Activated CD4-positive, alpha-beta T cell treated with anti-CD3 and anti-CD28 coated beads, Interleukin-2, amount 10 ng/mL, durations not matched to agents 7 days and 5 days (primary cell): ENCODE data around the gene MAML3. TPM values are rescaled to one million over a fixed set of nuclear protein-coding genes. Genes with fewer than 3 reads are reported as not detected.

Experiments
- CTCF ChIA-PET: fragments of 350-600 bp; sonication (Branson Sonifier 250); formaldehyde crosslinking; loops from one replicate; lab custom pipeline; 2021; ENCODE audit warnings: antibody characterized with exemption; lab: Charles Lee
- POLR2A ChIA-PET: fragments of 350-600 bp; sonication (Branson Sonifier 250); formaldehyde crosslinking; loops from one replicate; lab custom pipeline; 2021; ENCODE audit warnings: antibody characterized with exemption; lab: Charles Lee
- DNase-seq: peaks from one replicate; pipeline ENCODE4 v3.0.0-alpha.2; 2020
- H3K27ac Mint-ChIP-seq: one replicate; pipeline ENCODE4 v1.8.0; 2021; ENCODE audit warnings: mild to moderate bottlenecking, moderate library complexity, mixed read lengths
- H3K27me3 Mint-ChIP-seq: one replicate; pipeline ENCODE4 v1.8.0; 2021; ENCODE audit warnings: mixed read lengths
- H3K36me3 Mint-ChIP-seq: one replicate; pipeline ENCODE4 v1.8.0; 2021; ENCODE audit warnings: low read depth, mixed read lengths
- H3K4me1 Mint-ChIP-seq: one replicate; pipeline ENCODE4 v1.8.0; 2021; ENCODE audit warnings: mixed read lengths
- H3K4me3 Mint-ChIP-seq: one replicate; pipeline ENCODE4 v1.8.0; 2021; ENCODE audit warnings: mild to moderate bottlenecking, moderate library complexity, mixed read lengths
- H3K9me3 Mint-ChIP-seq: one replicate; pipeline ENCODE4 v1.8.0; 2021; ENCODE audit warnings: mixed read lengths
- total RNA-seq, 2 experiments: library from RNA; stranded (reverse); gene quantifications; one replicate each; pipeline ENCODE4 v1.2.3, GENCODE V29; 2021

MAML3 gene
- total RNA-seq, 2 experiments from 2014 or later = 2.0 to 2.2 TPM

DNA sequence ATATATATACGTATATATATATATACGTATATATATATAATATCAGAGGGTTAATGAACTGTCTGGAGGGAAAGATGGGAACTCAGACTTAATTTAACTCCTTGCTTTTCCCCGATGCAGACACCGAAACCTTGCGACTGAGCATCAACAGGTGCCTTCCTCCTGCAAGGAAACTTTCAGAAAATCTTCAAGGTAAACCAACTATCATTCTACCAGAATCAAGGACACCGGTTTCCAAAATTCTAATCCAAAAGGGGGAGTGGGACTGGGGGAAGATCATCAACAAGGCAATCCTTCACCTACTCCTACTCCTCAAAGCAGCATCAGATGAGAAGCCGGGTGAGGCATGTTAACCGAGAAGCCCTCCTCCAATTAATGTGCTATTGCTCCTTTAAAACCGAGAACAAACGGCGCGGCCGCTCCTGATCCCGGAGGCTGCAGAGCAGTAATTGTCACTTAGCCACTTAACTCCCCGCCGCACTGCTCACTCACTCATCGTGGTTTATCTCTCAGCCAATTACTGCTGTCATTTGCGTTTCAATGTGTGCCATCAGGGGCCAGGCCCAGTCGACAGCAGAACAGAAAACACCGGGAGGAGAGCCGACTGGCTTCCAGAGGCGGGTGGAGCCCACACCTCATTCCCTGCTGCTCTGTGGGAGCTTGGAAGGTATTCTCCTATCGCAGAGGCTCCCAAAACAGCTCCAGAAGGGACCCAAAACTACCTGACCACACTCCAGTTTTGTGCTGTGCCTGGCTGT, 61.7 kb downstream of the MAML3 start:
- Mint-ChIP-seq H3K4me3 (no peak overlapping the region), H3K4me1 (peaks cover 69% of the 10 kb centered on the region), H3K27me3 (peaks cover 10% of the 10 kb centered on the region), H3K36me3 (no peaks in the 10 kb centered on the region), H3K9me3 (no peaks in the 10 kb centered on the region), H3K27ac (peak overlapping the region; percentile 68)
- CTCF ChIA-PET = no interaction called here
- no peak for DNase-seq
- POLR2A ChIA-PET = no interaction called here

- ChIA-PET CTCF (interaction anchor here (0.6 kb wide), 1 partner anchor 57 kb away, joined by 3 read pairs; no protein-coding TSS in a partner anchor), POLR2A (no interaction called here)
Measured at GRCh38 chr4:140091305-140091704, 62.7 kb downstream of the MAML3 start.

DNA sequence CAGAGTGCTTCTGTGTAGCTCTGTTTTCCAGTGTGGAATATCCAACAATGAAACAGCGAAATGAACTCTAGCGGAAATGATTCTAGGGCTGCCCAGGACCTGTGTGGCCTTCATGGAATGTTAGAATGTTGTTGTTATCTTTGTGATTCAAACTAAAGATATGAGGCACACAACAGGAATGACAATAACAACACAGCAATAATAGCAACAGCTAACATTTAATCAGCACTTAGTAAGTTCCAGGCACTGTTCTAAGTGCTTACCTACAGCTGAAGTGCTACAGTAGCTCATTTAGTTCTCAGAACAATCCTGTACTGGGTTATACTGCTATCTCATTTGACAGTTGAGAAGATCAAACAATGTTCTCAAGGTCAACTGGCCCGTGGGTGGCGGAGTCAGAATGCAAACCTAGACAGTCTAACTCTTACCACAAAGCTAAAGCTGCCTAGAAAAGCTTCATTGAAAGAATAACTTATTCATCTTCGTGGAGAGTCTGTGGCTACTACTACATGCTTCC, 63.7 kb downstream of the MAML3 start:
- Mint-ChIP-seq H3K4me1 (peaks cover 49% of the 10 kb centered on the region), H3K27me3 (peaks cover 10% of the 10 kb centered on the region), H3K27ac (no peak overlapping the region), H3K9me3 (no peaks in the 10 kb centered on the region), H3K36me3 (no peaks in the 10 kb centered on the region), H3K4me3 (no peak overlapping the region)
- ChIA-PET POLR2A (no interaction called here), CTCF (interaction anchor here (0.9 to 1.2 kb wide), 2 partner anchors 12 to 20 kb away, joined by 3 read pairs; no protein-coding TSS in a partner anchor)
- DNase-seq = no peak

More at GRCh38 chr4:140091305-140091704, 62.7 kb downstream of the MAML3 start:
- H3K27ac Mint-ChIP-seq = no peak overlapping the region
- H3K4me3 Mint-ChIP-seq = no peak overlapping the region
- H3K36me3 Mint-ChIP-seq = no peaks in the 10 kb centered on the region
- peaks cover 10% of the 10 kb centered on the region for H3K27me3 Mint-ChIP-seq
- no peak for DNase-seq
- peaks cover 59% of the 10 kb centered on the region for H3K4me1 Mint-ChIP-seq
- no peaks in the 10 kb centered on the region for H3K9me3 Mint-ChIP-seq

GRCh38 chr4:140089216-140089615, 64.8 kb downstream of the MAML3 start:
- no peak overlapping the region for H3K4me3 Mint-ChIP-seq
- H3K9me3 Mint-ChIP-seq = no peaks in the 10 kb centered on the region
- ChIA-PET CTCF (interaction anchor here (1.6 to 1.9 kb wide), 2 partner anchors 12 to 59 kb away, joined by 4 read pairs; no protein-coding TSS in a partner anchor), POLR2A (no interaction called here)
- no peak for DNase-seq
- peaks cover 38% of the 10 kb centered on the region for H3K4me1 Mint-ChIP-seq
- H3K27me3 Mint-ChIP-seq = peaks cover 10% of the 10 kb centered on the region
- H3K36me3 Mint-ChIP-seq = no peaks in the 10 kb centered on the region
- H3K27ac Mint-ChIP-seq = no peak overlapping the region

GRCh38 chr4:140088323-140088967, 65.5 kb downstream of the MAML3 start:
- Mint-ChIP-seq H3K4me3 (no peak overlapping the region), H3K9me3 (no peaks in the 10 kb centered on the region), H3K4me1 (peaks cover 31% of the 10 kb centered on the region), H3K27me3 (peaks cover 10% of the 10 kb centered on the region), H3K36me3 (no peaks in the 10 kb centered on the region), H3K27ac (no peak overlapping the region)
- DNase-seq = no peak
- CTCF ChIA-PET = interaction anchor here (0.6 to 1.9 kb wide), 3 partner anchors 13 to 60 kb away, joined by 4 to 6 read pairs (median 4); no protein-coding TSS in a partner anchor
- POLR2A ChIA-PET = no interaction called here

DNA sequence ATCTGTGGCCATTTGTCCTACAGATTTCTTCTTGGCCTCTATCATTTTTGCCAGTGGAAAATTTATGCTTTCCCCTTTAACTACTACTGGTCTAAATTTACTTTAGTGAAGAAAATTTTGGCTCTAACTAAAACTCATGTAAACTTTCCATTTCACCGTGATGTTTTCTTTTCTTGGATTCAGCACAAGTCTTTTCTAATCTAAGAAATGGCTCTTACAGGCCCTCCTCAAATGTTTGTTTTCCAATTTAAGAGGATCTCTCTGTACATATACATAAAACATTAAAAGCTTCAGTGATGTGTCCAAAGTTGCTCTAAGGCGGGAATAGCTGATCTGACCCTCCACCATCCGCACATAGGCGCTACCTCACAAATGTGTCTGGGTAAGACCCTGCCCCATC, 68.1 kb downstream of the MAML3 start:
- ChIA-PET CTCF (interaction anchor here (1.2 to 2.1 kb wide), 3 partner anchors 8 to 10 kb away, joined by 3 to 6 read pairs (median 4); no protein-coding TSS in a partner anchor), POLR2A (no interaction called here)
- Mint-ChIP-seq H3K4me3 (no peak overlapping the region), H3K27ac (no peak overlapping the region), H3K36me3 (no peaks in the 10 kb centered on the region), H3K4me1 (peaks cover 14% of the 10 kb centered on the region), H3K27me3 (peaks cover 10% of the 10 kb centered on the region), H3K9me3 (no peaks in the 10 kb centered on the region)
- DNase-seq = no peak

DNA sequence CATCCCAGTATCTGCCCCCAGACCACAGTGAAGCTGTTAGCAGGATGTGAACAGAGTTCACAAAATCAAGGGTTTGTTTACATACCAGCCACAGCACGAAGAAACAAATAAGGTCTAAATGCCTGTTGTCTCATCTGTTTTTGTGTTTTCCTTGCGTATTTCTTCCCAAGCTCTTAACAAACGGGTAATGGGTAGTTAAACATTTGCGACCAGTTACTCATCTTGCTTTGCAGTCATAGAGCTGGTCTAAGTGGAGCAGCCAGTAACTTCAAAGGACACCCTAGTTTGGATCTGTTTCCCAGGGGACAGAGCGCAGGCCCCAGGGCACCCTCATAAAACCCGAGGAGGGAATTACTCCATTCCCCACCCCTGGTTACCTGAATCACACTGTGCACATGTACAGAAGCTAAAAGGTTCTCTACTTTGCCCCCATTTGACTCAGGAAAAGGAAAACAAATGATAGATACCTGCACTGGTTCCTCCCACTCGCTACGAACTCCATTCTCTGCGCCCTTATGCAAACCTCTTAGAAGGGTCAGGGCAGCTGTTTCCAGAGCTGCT, 68.8 kb downstream of the MAML3 start:
- H3K4me1 Mint-ChIP-seq = peaks cover 15% of the 10 kb centered on the region
- no peaks in the 10 kb centered on the region for H3K9me3 Mint-ChIP-seq
- POLR2A ChIA-PET = no interaction called here
- H3K27ac Mint-ChIP-seq = no peak overlapping the region
- no peaks in the 10 kb centered on the region for H3K36me3 Mint-ChIP-seq
- H3K27me3 Mint-ChIP-seq = peaks cover 10% of the 10 kb centered on the region
- CTCF ChIA-PET = interaction anchor here (1.2 to 2.1 kb wide), 2 partner anchors 9 to 11 kb away, joined by 3 to 6 read pairs; no protein-coding TSS in a partner anchor
- DNase-seq = no peak
- H3K4me3 Mint-ChIP-seq = no peak overlapping the region

DNA sequence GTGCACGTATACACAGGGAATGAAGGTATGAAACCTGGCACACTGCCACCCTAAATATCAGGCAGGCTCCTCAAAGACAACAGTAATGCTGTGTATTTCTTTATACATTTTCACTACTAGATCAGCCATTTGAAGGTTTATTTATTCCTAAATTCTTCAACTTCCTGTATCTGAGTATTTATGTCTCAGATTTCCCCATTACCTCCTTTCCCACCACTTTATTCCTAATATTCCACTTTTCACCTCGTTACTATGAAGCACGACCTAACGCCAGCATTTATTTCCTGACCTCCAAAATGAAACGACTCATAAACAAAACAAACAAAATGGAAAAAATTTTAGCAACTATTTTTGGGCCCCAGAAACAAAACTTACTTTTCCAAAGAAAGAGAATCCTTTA, 69.6 kb downstream of the MAML3 start:
- Mint-ChIP-seq H3K27me3 (peaks cover 10% of the 10 kb centered on the region), H3K27ac (no peak overlapping the region), H3K9me3 (peaks cover 3% of the 10 kb centered on the region), H3K4me1 (peaks cover 19% of the 10 kb centered on the region), H3K36me3 (no peaks in the 10 kb centered on the region), H3K4me3 (no peak overlapping the region)
- ChIA-PET POLR2A (no interaction called here), CTCF (no interaction called here)
- no peak for DNase-seq

DNA sequence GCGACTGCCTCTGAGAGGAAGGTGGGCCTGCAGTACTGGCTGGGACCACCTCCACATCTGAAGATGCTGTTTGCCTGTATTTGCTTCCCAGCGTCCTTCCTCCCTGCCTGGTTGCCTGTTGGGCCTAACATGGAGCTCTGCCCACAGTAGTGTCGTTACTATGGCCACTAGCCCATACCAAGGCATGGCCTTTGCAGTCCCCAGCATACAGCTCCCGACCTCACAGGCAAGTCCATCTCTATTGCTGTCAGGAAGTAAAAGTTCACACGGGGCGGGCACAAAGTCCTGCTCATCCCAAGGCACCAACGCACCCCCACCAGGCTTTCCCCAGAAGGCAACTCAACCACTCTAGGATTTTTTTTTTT, 71.6 kb downstream of the MAML3 start:
- no peak for DNase-seq
- POLR2A ChIA-PET = no interaction called here
- CTCF ChIA-PET = interaction anchor here (0.6 to 1.2 kb wide), 4 partner anchors 15 to 223 kb away, joined by 3 read pairs; no protein-coding TSS in a partner anchor

DNA sequence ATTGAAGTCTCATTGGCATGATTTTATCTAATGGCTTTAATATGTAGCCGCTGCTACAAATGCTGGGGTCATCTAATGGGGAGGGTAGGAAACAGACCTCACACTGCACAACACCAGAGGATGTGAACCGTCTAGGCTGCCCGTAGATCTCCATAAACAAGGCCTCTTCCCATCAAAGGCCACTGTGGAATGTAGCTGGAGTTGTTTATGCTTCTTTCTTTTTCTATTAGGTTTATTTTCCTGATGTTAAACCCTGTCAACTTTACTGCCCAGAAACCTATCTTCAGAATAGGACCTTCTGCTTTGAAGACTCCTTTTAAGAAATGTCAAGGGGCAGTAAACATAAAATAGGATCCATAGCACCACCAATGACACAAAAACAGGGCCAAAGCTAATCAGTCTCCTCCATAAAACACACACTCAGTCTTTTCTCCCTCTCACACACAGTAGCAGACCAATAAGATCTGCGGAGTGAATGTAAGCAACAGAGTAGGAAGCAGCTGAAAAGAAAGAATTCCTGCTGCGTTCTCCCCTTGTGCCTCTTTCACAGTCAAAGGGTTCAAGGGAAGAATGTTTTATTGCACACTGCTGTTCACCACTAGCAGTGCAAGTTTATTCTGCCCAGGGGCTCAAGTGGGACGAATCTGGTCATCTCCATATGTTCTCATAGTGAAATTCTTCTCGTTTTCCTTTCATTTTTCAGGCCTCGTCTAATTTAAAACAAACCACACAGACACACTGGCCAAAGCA, 72.2 kb downstream of the MAML3 start:
- no peak overlapping the region for H3K4me3 Mint-ChIP-seq
- DNase-seq = no peak
- ChIA-PET POLR2A (no interaction called here), CTCF (interaction anchor here (0.6 to 1.0 kb wide), 6 partner anchors 10 to 760 kb away, joined by 3 to 4 read pairs (median 3); no protein-coding TSS in a partner anchor)
- no peaks in the 10 kb centered on the region for H3K36me3 Mint-ChIP-seq
- H3K9me3 Mint-ChIP-seq = peaks cover 6% of the 10 kb centered on the region
- H3K27ac Mint-ChIP-seq = no peak overlapping the region
- H3K27me3 Mint-ChIP-seq = peaks cover 4% of the 10 kb centered on the region
- peaks cover 20% of the 10 kb centered on the region for H3K4me1 Mint-ChIP-seq

More for the DNA sequence above, 71.6 kb downstream of the MAML3 start:
- peaks cover 3% of the 10 kb centered on the region for H3K9me3 Mint-ChIP-seq
- H3K36me3 Mint-ChIP-seq = no peaks in the 10 kb centered on the region
- peaks cover 5% of the 10 kb centered on the region for H3K27me3 Mint-ChIP-seq
- H3K27ac Mint-ChIP-seq = no peak overlapping the region
- H3K4me1 Mint-ChIP-seq = peaks cover 16% of the 10 kb centered on the region
- H3K4me3 Mint-ChIP-seq = no peak overlapping the region

- ChIA-PET POLR2A (no interaction called here), CTCF (interaction anchor here (0.9 to 2.3 kb wide), 2 partner anchors 13 to 42 kb away, joined by 3 to 6 read pairs; no protein-coding TSS in a partner anchor)
- no peak for DNase-seq
- H3K36me3 Mint-ChIP-seq = no peaks in the 10 kb centered on the region
- no peak overlapping the region for H3K27ac Mint-ChIP-seq
- no peak overlapping the region for H3K4me3 Mint-ChIP-seq
- peaks cover 28% of the 10 kb centered on the region for H3K4me1 Mint-ChIP-seq
- peaks cover 6% of the 10 kb centered on the region for H3K9me3 Mint-ChIP-seq
- H3K27me3 Mint-ChIP-seq = peaks cover 4% of the 10 kb centered on the region
Measured at GRCh38 chr4:140080883-140081282, 73.1 kb downstream of the MAML3 start.

DNA sequence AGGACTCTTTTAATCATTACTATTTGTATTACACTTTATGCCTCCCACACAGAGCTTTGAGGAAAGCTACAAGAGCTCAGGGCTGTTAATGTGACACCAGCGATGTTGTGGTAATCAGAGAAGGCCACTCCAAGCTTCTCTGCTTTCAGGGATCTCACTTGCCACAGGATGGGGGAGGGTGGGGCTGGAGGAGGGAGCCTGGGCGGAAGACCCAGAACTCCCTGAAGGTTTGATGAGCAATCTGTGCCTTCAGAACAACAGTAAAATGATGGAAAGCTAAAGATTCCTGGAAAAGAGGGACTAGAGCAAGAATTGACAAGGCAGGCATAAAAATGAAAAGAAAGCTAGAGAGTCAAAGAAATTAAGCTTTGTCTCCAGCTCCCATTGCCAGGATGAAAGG, 75.6 kb downstream of the MAML3 start:
- H3K27me3 Mint-ChIP-seq = peaks cover 7% of the 10 kb centered on the region
- peaks cover 5% of the 10 kb centered on the region for H3K36me3 Mint-ChIP-seq
- CTCF ChIA-PET = interaction anchor here (0.6 to 1.4 kb wide), 7 partner anchors 8 to 397 kb away, joined by 3 to 5 read pairs (median 3); no protein-coding TSS in a partner anchor
- DNase-seq = no peak
- no peak overlapping the region for H3K27ac Mint-ChIP-seq
- POLR2A ChIA-PET = no interaction called here
- peaks cover 38% of the 10 kb centered on the region for H3K4me1 Mint-ChIP-seq
- peaks cover 6% of the 10 kb centered on the region for H3K9me3 Mint-ChIP-seq
- H3K4me3 Mint-ChIP-seq = no peak overlapping the region
